ENCODE results near the gene VCAM1.

The VCAM1 gene

GRCh38 chr1:100782473-100783039 lies 63.0 kb downstream of the VCAM1 start:
- Mint-ChIP-seq H3K36me3 (ENCODE audit: low read depth) (no peaks in the 10 kb centered on the region), H3K27ac (no peak overlapping the region)
- TF ChIP-seq CTCF (IDR thresholded peaks at IDR 0.05; ENCODE audit: unreplicated experiment in 3 of 3), result no peak

DNA sequence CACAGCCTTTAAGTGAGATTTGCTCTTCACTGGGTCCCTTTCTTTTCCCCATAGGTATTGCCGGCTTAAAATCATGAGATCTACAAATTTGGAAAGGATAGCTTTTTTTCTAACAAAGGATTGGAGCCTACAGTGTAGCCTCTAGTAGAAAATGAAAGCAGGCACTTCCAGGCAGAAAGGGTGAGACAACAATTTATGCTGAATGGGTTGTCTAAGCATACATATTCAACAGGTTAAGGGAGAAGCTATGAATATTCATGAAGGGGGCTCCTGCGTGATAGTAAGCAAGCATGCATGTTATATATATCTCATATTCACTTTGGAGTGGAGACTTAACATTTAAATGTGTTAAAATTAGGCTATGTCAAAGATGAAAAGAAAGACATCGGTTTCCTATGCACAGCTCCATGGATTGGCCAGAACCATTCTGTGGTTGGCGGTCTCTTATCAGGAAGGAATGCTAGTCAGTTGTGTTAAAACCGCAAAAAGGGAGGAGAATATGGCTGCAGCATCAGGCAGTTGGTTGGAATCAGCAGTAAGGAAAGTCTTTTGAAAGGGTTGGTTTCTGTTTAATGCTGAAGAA lies 66.0 kb downstream of the VCAM1 start:
- peaks cover 11% of the 10 kb centered on the region for H3K9me3 Mint-ChIP-seq
- no peak overlapping the region for H3K27ac Mint-ChIP-seq
- H3K36me3 Mint-ChIP-seq (ENCODE audit: low read depth), result no peaks in the 10 kb centered on the region
- TF ChIP-seq CTCF (IDR thresholded peaks at IDR 0.05; ENCODE audit: unreplicated experiment in 3 of 3), result no peak
- no peaks in the 10 kb centered on the region for H3K27me3 Mint-ChIP-seq (ENCODE audit: low read depth)
- H3K4me3 Mint-ChIP-seq, result no peak overlapping the region
- H3K4me1 Mint-ChIP-seq, result no peaks in the 10 kb centered on the region

More at GRCh38 chr1:100782473-100783039, 63.0 kb downstream of the VCAM1 start:
- Mint-ChIP-seq H3K27me3 (ENCODE audit: low read depth) (no peaks in the 10 kb centered on the region), H3K9me3 (peaks cover 22% of the 10 kb centered on the region), H3K4me3 (no peak overlapping the region), H3K4me1 (no peaks in the 10 kb centered on the region)

GRCh38 chr1:100786870-100787269 lies 67.3 kb downstream of the VCAM1 start:
- H3K36me3 Mint-ChIP-seq (ENCODE audit: low read depth), result no peaks in the 10 kb centered on the region
- H3K9me3 Mint-ChIP-seq, result peaks cover 6% of the 10 kb centered on the region
- H3K27me3 Mint-ChIP-seq (ENCODE audit: low read depth), result no peaks in the 10 kb centered on the region
- no peak overlapping the region for H3K27ac Mint-ChIP-seq
- no peaks in the 10 kb centered on the region for H3K4me1 Mint-ChIP-seq
- H3K4me3 Mint-ChIP-seq, result no peak overlapping the region
- TF ChIP-seq CTCF (IDR thresholded peaks at IDR 0.05; ENCODE audit: unreplicated experiment in 3 of 3), result no peak
